CD4-positive, alpha-beta memory T cell (primary cell): ENCODE measurements around the gene AASDHPPT. TPM values are rescaled to one million over a fixed set of nuclear protein-coding genes. Genes with fewer than 3 reads are reported as not detected.

Source experiments
- CTCF ChIA-PET: fragments of 350-600 bp; sonication (Branson Sonifier 250); formaldehyde crosslinking; loops from one replicate; lab custom pipeline; 2021; ENCODE audit warnings: inconsistent platforms; ENCODE audit not compliant: partially characterized antibody; lab: Charles Lee
- POLR2A ChIA-PET: fragments of 350-600 bp; sonication (Branson Sonifier 250); formaldehyde crosslinking; loops from one replicate; lab custom pipeline; 2021; ENCODE audit not compliant: partially characterized antibody; lab: Charles Lee
- DNase-seq, 5 donors: peaks; one replicate each; pipeline versions ENCODE4 v3.0.0 to v3.0.0-alpha.2; 2020 to 2022; ENCODE audit warnings: mixed read lengths in 1 of 5
- H3K27ac ChIP-seq: one replicate; pipeline ENCODE4 v1.7.0; 2013; ENCODE audit warnings: low read depth, low read length
- H3K27me3 ChIP-seq: 2 replicates; pipeline ENCODE4 v1.7.0; 2013; ENCODE audit warnings: mild to moderate bottlenecking, low read length, moderate library complexity; ENCODE audit not compliant: insufficient read depth
- H3K36me3 ChIP-seq: 2 replicates; pipeline ENCODE4 v1.7.0; 2013; ENCODE audit warnings: mild to moderate bottlenecking, low read length, moderate library complexity; ENCODE audit not compliant: insufficient read depth
- H3K4me1 ChIP-seq: 2 replicates; pipeline ENCODE4 v1.7.0; 2013; ENCODE audit warnings: mild to moderate bottlenecking, low read length, moderate library complexity; ENCODE audit not compliant: insufficient read depth
- H3K4me3 ChIP-seq, 2 donors: one replicate each; pipeline ENCODE4 v1.7.0; 2013; ENCODE audit warnings: low read length in 2 of 2, mild to moderate bottlenecking in 1 of 2
- H3K9me3 ChIP-seq, 2 donors: one replicate each; pipeline ENCODE4 v1.7.0; 2013; ENCODE audit warnings: low read length in 2 of 2, control low read depth in 1 of 2; ENCODE audit not compliant: control insufficient read depth in 1 of 2
- H3K27ac Mint-ChIP-seq, 7 donors: one replicate each; pipeline ENCODE4 v1.8.0; 2020 to 2021; ENCODE audit warnings: mixed read lengths in 7 of 7, mild to moderate bottlenecking in 6 of 7, inconsistent platforms in 3 of 7, moderate library complexity in 3 of 7
- H3K27me3 Mint-ChIP-seq, 2 donors: one replicate each; pipeline ENCODE4 v1.8.0; 2020 to 2021; ENCODE audit warnings: mixed read lengths in 2 of 2
- H3K36me3 Mint-ChIP-seq, 2 donors: one replicate each; pipeline ENCODE4 v1.8.0; 2020 to 2021; ENCODE audit warnings: mixed read lengths in 2 of 2, inconsistent platforms in 1 of 2, mild to moderate bottlenecking in 1 of 2
- H3K4me1 Mint-ChIP-seq, 4 donors: one replicate each; pipeline ENCODE4 v1.8.0; 2020 to 2021; ENCODE audit warnings: mixed read lengths in 4 of 4, mild to moderate bottlenecking in 1 of 4
- H3K4me3 Mint-ChIP-seq, 8 donors: one replicate each; pipeline ENCODE4 v1.8.0; 2020 to 2021; ENCODE audit warnings: mixed read lengths in 8 of 8, mild to moderate bottlenecking in 7 of 8, moderate library complexity in 6 of 8, inconsistent platforms in 3 of 8
- H3K9me3 Mint-ChIP-seq, 8 donors: one replicate each; pipeline ENCODE4 v1.8.0; 2020 to 2021; ENCODE audit warnings: mixed read lengths in 8 of 8, mild to moderate bottlenecking in 5 of 8, inconsistent platforms in 3 of 8, moderate library complexity in 1 of 8
- intact Hi-C: fragments of 100-400 bp; cut with micrococcal nuclease; formaldehyde crosslinking; loops from one replicate; pipeline ENCODE4 v1.15.1; 2023
- polyA plus RNA-seq, 2 donors: library from polyadenylated mRNA; unstranded; fragments of 300-500 nt; fragmentation: Illumina TruSeq; gene quantifications; one replicate each; pipeline ENCODE4 v1.2.3, GENCODE V29; 2021
- total RNA-seq, 2 experiments: library from RNA; stranded (reverse); gene quantifications; one replicate each; pipeline ENCODE4 v1.2.3, GENCODE V29; 2021

The AASDHPPT gene
- total and polyA plus RNA-seq, 4 experiments from 2014 or later: 38.4 to 50.0 (median 39.5) TPM

DNA sequence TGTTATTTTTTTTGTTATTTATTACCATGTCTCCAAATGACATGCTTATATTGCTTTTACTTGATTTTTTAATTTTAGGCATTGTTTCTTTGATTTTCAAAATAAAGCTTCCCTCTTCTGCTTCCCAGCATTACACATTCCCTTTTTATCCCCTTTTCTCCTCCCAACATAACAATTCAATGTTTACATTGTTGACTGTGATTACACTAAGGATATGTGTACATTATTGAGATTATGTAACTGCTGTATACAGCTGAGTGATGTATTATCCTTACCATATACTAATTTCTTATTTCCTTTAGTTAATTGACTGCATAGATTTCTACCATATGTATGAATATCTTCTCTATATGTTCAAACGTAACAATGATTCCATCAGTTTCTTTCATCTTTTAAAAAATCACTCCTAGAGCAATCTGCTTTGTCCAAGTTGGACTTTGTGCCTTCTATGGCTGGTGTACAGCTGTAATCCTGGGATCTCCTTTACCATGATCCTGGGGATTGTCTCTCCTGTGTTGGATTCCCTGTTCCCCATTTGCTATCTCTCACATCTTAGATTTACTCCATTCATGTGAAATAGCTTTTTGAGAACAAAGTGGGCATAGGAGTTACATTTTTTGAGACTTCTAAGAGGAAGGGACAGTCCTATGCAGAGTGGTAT is 21.6 kb downstream of the AASDHPPT start:
- H3K27ac ChIP-seq: no peak overlapping the region
- no peak for DNase-seq
- no peaks in the 10 kb centered on the region for H3K4me1 ChIP-seq
- intact Hi-C loops: no loop called here
- Mint-ChIP-seq H3K27me3 (no peaks in the 10 kb centered on the region), H3K4me1 (no peaks in the 10 kb centered on the region), H3K9me3 (no peaks in the 10 kb centered on the region), H3K36me3 (peaks cover 36 to 41% of the 10 kb centered on the region in 2 donors), H3K27ac (no peak overlapping the region), H3K4me3 (no peak overlapping the region)
- peaks cover 30% of the 10 kb centered on the region for H3K36me3 ChIP-seq
- CTCF ChIA-PET: interaction anchor here (0.5 to 0.9 kb wide), 2 partner anchors 12 to 1229 kb away, joined by 3 read pairs; no protein-coding TSS in a partner anchor
- H3K9me3 ChIP-seq: no peaks in the 10 kb centered on the region
- POLR2A ChIA-PET: no interaction called here
- H3K4me3 ChIP-seq: no peak overlapping the region
- H3K27me3 ChIP-seq: no peaks in the 10 kb centered on the region

DNA sequence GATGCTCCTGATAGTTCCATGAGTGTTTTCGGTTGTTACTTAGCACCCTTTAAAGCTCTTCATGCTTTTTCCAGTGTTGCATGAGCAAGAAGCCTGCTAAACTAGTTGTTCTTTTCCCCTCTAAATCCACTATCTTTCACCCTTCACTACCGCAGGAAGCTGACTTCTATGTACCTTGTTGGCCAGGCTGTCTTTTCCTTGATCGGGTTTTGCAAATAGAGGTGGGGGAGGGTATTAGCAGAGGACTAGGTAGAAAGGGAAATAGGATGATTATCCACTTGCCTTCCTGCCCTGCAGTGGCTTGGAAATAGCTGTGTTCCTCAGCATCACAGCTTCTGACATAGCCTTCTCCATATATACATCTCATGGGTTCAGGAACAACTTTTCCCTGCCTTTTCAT is 23.9 kb downstream of the AASDHPPT start:
- Mint-ChIP-seq H3K27me3 (no peaks in the 10 kb centered on the region), H3K27ac (no peak overlapping the region), H3K36me3 (peaks cover 21 to 22% of the 10 kb centered on the region in 2 donors), H3K4me3 (no peak overlapping the region), H3K9me3 (no peaks in the 10 kb centered on the region), H3K4me1 (no peaks in the 10 kb centered on the region)
- POLR2A ChIA-PET: no interaction called here
- CTCF ChIA-PET: no interaction called here
- H3K27ac ChIP-seq: no peak overlapping the region
- no peak overlapping the region for H3K4me3 ChIP-seq
- no peaks in the 10 kb centered on the region for H3K9me3 ChIP-seq
- H3K4me1 ChIP-seq: no peaks in the 10 kb centered on the region
- no peak for DNase-seq
- no peaks in the 10 kb centered on the region for H3K27me3 ChIP-seq
- intact Hi-C loops: no loop called here
- peaks cover 18% of the 10 kb centered on the region for H3K36me3 ChIP-seq

- H3K4me3 ChIP-seq: no peak overlapping the region
- intact Hi-C loops: no loop called here
- no peaks in the 10 kb centered on the region for H3K9me3 Mint-ChIP-seq
- ChIA-PET CTCF (no interaction called here), POLR2A (no interaction called here)
- H3K4me1 ChIP-seq: no peaks in the 10 kb centered on the region
- no peaks in the 10 kb centered on the region for H3K4me1 Mint-ChIP-seq
- no peaks in the 10 kb centered on the region for H3K27me3 Mint-ChIP-seq
- DNase-seq: no peak
- H3K4me3 Mint-ChIP-seq: no peak overlapping the region
- no peaks in the 10 kb centered on the region for H3K9me3 ChIP-seq
- H3K36me3 Mint-ChIP-seq: peaks cover 17% of the 10 kb centered on the region in 2 donors
- H3K27ac Mint-ChIP-seq: no peak overlapping the region
- H3K36me3 ChIP-seq: peaks cover 13% of the 10 kb centered on the region
- H3K27ac ChIP-seq: no peak overlapping the region
- no peaks in the 10 kb centered on the region for H3K27me3 ChIP-seq
Measured at GRCh38 chr11:106101819-106102218, 24.4 kb downstream of the AASDHPPT start.

DNA sequence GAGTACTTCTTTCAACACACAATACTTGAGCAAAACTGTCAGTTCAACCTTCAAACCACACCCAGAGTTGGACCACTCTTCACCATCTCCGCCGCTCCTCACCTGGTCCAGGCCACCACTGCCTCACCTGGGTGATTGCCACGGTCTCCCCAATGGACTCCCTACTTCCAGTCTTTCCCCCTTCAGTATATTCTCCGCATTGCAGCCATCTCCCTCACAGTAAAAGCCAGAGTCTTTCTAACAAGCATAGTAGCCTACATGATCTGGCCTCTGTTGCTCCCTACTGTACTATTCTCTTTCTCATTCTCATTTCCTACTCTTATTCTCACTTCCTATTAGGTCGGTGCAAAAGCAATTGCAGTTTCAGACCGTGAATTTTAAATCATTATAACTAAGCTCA is 28.5 kb downstream of the AASDHPPT start:
- no peaks in the 10 kb centered on the region for H3K36me3 ChIP-seq
- no peak overlapping the region for H3K27ac ChIP-seq
- H3K4me1 Mint-ChIP-seq: no peaks in the 10 kb centered on the region
- no peak overlapping the region for H3K4me3 ChIP-seq
- H3K27me3 Mint-ChIP-seq: peaks cover 0 to 6% of the 10 kb centered on the region in 2 donors
- H3K36me3 Mint-ChIP-seq: no peaks in the 10 kb centered on the region
- intact Hi-C loops: no loop called here
- no peaks in the 10 kb centered on the region for H3K9me3 Mint-ChIP-seq
- no peak for DNase-seq
- no peaks in the 10 kb centered on the region for H3K4me1 ChIP-seq
- no peaks in the 10 kb centered on the region for H3K27me3 ChIP-seq
- no peak overlapping the region for H3K27ac Mint-ChIP-seq
- H3K9me3 ChIP-seq: no peaks in the 10 kb centered on the region
- ChIA-PET POLR2A (no interaction called here), CTCF (interaction anchor here (1.6 kb wide), 1 partner anchor 10 kb away, joined by 3 read pairs; no protein-coding TSS in a partner anchor)
- no peak overlapping the region for H3K4me3 Mint-ChIP-seq

- H3K27ac ChIP-seq: no peak overlapping the region
- H3K36me3 Mint-ChIP-seq: no peaks in the 10 kb centered on the region
- DNase-seq: no peak
- H3K4me3 Mint-ChIP-seq: no peak overlapping the region
- POLR2A ChIA-PET: no interaction called here
- H3K27me3 ChIP-seq: no peaks in the 10 kb centered on the region
- no peak overlapping the region for H3K27ac Mint-ChIP-seq
- H3K4me1 Mint-ChIP-seq: no peaks in the 10 kb centered on the region
- no peaks in the 10 kb centered on the region for H3K36me3 ChIP-seq
- H3K27me3 Mint-ChIP-seq: peaks cover 8 to 12% of the 10 kb centered on the region in 2 donors
- peaks cover 0 to 5% (median 0%) of the 10 kb centered on the region in 8 donors for H3K9me3 Mint-ChIP-seq
- intact Hi-C loops: no loop called here
- H3K4me3 ChIP-seq: no peak overlapping the region
- H3K9me3 ChIP-seq: no peaks in the 10 kb centered on the region
- CTCF ChIA-PET: no interaction called here
- H3K4me1 ChIP-seq: no peaks in the 10 kb centered on the region
Measured at GRCh38 chr11:106121570-106122320, 44.3 kb downstream of the AASDHPPT start.

- Histone ChIP-seq H3K36me3 (no peaks in the 10 kb centered on the region), H3K9me3 (no peaks in the 10 kb centered on the region), H3K27me3 (no peaks in the 10 kb centered on the region), H3K4me1 (no peaks in the 10 kb centered on the region), H3K4me3 (no peak overlapping the region), H3K27ac (no peak overlapping the region)
- Mint-ChIP-seq H3K9me3 (peaks cover 0 to 2% (median 0%) of the 10 kb centered on the region in 8 donors), H3K27ac (no peak overlapping the region), H3K36me3 (no peaks in the 10 kb centered on the region), H3K4me3 (no peak overlapping the region), H3K4me1 (no peaks in the 10 kb centered on the region), H3K27me3 (peaks cover 13 to 22% of the 10 kb centered on the region in 2 donors)
- POLR2A ChIA-PET: no interaction called here
- CTCF ChIA-PET: no interaction called here
- DNase-seq: no peak
- intact Hi-C loops: no loop called here
Measured at GRCh38 chr11:106127604-106128003, 50.1 kb downstream of the AASDHPPT start.

DNA sequence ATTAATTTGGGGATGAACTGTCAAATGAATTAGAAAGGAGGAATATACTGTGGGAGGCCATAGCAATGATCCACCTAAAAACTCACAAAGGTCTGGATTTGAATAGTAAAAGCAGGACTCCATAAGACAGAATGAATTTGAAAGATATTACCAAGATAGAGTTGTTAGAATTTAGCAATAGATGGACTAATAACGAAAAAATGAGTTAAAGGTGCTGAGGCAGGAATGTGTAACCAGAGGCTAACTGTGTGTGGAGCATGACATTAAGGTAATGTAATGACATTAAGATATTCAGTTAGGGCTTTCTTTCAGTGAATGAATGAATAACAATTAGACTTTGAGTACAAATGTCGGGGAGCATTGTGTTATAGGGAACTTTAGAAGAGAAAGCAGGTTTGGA is 51.3 kb downstream of the AASDHPPT start:
- Mint-ChIP-seq H3K4me3 (no peak overlapping the region), H3K36me3 (no peaks in the 10 kb centered on the region), H3K9me3 (peaks cover 0 to 2% (median 0%) of the 10 kb centered on the region in 8 donors), H3K27ac (no peak overlapping the region), H3K4me1 (no peaks in the 10 kb centered on the region), H3K27me3 (peaks cover 15 to 22% of the 10 kb centered on the region in 2 donors)
- DNase-seq: no peak
- Histone ChIP-seq H3K27me3 (no peaks in the 10 kb centered on the region), H3K36me3 (no peaks in the 10 kb centered on the region), H3K4me3 (no peak overlapping the region), H3K27ac (no peak overlapping the region), H3K9me3 (no peaks in the 10 kb centered on the region), H3K4me1 (no peaks in the 10 kb centered on the region)
- ChIA-PET CTCF (no interaction called here), POLR2A (no interaction called here)
- intact Hi-C loops: no loop called here
